ENCODE data around the gene PARD3B.

PARD3B gene

GRCh38 chr2:205496370-205496769 lies 951.1 kb downstream of the PARD3B start:
- no peak for DNase-seq

GRCh38 chr2:205496772-205497171 lies 951.5 kb downstream of the PARD3B start:
- DNase-seq = no peak

- no peak for DNase-seq
These were observed 953.7 kb downstream of the PARD3B start for GRCh38 chr2:205499006-205499405.

- DNase-seq = no peak
These were observed 954.8 kb downstream of the PARD3B start for GRCh38 chr2:205500065-205500464.

- no peak for DNase-seq
These were observed 955.7 kb downstream of the PARD3B start for GRCh38 chr2:205500951-205501350.

- DNase-seq = no peak
These were observed 956.6 kb downstream of the PARD3B start for GRCh38 chr2:205501826-205502225.

GRCh38 chr2:205505371-205505770 lies 960.1 kb downstream of the PARD3B start:
- no peak for DNase-seq

GRCh38 chr2:205509655-205510054 lies 964.4 kb downstream of the PARD3B start:
- no peak for DNase-seq

GRCh38 chr2:205510345-205510744 lies 965.1 kb downstream of the PARD3B start:
- no peak for DNase-seq

- no peak for DNase-seq
These were observed 965.9 kb downstream of the PARD3B start for GRCh38 chr2:205511221-205511620.

- no peak for DNase-seq
These were observed 966.4 kb downstream of the PARD3B start for GRCh38 chr2:205511641-205512040.

- no peak for DNase-seq
These were observed 975.0 kb downstream of the PARD3B start for GRCh38 chr2:205520311-205520710.

- no peak for DNase-seq
These were observed 979.4 kb downstream of the PARD3B start for GRCh38 chr2:205524656-205525055.

- DNase-seq = no peak
These were observed 982.5 kb downstream of the PARD3B start for GRCh38 chr2:205527801-205528200.

GRCh38 chr2:205531072-205531471 lies 985.8 kb downstream of the PARD3B start:
- no peak for DNase-seq

- DNase-seq = no peak
These were observed 986.3 kb downstream of the PARD3B start for GRCh38 chr2:205531489-205532148.

- no peak for DNase-seq
These were observed 989.7 kb downstream of the PARD3B start for GRCh38 chr2:205535001-205535400.

GRCh38 chr2:205539603-205540002 lies 994.3 kb downstream of the PARD3B start:
- no peak for DNase-seq

- DNase-seq = no peak
These were observed 994.8 kb downstream of the PARD3B start for GRCh38 chr2:205540036-205540435.

GRCh38 chr2:205543262-205543843 lies 998.1 kb downstream of the PARD3B start:
- no peak for DNase-seq

GRCh38 chr2:205543937-205544702 lies 998.8 kb downstream of the PARD3B start:
- DNase-seq = no peak

- peak in 1 of 2 donors; percentile 1 for DNase-seq
These were observed 1000.9 kb downstream of the PARD3B start for GRCh38 chr2:205545971-205546816.

GRCh38 chr2:205555566-205556230 lies 1010.4 kb downstream of the PARD3B start:
- DNase-seq = no peak

Data from bone marrow (tissue), 2 donors.